ENCODE results near the gene EIF4E1B.

Gene EIF4E1B

GRCh38 chr5:176676361-176676824 is 45.9 kb downstream of the EIF4E1B start:
- DNase-seq (ENCODE audit: low spot score): no peak
- CTCF ChIA-PET: interaction anchor here (0.6 to 1.1 kb wide), 3 partner anchors 16 to 872 kb away, joined by 3 to 4 read pairs (median 3); no protein-coding TSS in a partner anchor
- TF ChIP-seq, protein P1, sequence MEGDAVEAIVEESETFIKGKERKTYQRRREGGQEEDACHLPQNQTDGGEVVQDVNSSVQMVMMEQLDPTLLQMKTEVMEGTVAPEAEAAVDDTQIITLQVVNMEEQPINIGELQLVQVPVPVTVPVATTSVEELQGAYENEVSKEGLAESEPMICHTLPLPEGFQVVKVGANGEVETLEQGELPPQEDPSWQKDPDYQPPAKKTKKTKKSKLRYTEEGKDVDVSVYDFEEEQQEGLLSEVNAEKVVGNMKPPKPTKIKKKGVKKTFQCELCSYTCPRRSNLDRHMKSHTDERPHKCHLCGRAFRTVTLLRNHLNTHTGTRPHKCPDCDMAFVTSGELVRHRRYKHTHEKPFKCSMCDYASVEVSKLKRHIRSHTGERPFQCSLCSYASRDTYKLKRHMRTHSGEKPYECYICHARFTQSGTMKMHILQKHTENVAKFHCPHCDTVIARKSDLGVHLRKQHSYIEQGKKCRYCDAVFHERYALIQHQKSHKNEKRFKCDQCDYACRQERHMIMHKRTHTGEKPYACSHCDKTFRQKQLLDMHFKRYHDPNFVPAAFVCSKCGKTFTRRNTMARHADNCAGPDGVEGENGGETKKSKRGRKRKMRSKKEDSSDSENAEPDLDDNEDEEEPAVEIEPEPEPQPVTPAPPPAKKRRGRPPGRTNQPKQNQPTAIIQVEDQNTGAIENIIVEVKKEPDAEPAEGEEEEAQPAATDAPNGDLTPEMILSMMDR (conservative IDR thresholded peaks at IDR 0.05; ENCODE audit: low read depth): no peak
- no peak overlapping the region for H3K27ac ChIP-seq
- POLR2A ChIA-PET (ENCODE audit: low non-redundant PET): no interaction called here

GRCh38 chr5:176677209-176677939 is 46.9 kb downstream of the EIF4E1B start:
- TF ChIP-seq, protein P1 (conservative IDR thresholded peaks at IDR 0.05; ENCODE audit: low read depth): no peak
- POLR2A ChIA-PET (ENCODE audit: low non-redundant PET): interaction anchor here (0.5 kb wide), 1 partner anchor 296 kb away, joined by 3 read pairs; no protein-coding TSS in a partner anchor
- DNase-seq (ENCODE audit: low spot score): no peak
- no peak overlapping the region for H3K27ac ChIP-seq
- CTCF ChIA-PET: interaction anchor here (0.7 to 1.1 kb wide), 2 partner anchors 17 to 308 kb away, joined by 3 to 4 read pairs; no protein-coding TSS in a partner anchor

GRCh38 chr5:176678584-176678983 is 48.1 kb downstream of the EIF4E1B start:
- TF ChIP-seq, protein P1 (conservative IDR thresholded peaks at IDR 0.05; ENCODE audit: low read depth): no peak
- CTCF ChIA-PET: interaction anchor here (1.2 kb wide), 1 partner anchor 18 kb away, joined by 4 read pairs; no protein-coding TSS in a partner anchor

DNA sequence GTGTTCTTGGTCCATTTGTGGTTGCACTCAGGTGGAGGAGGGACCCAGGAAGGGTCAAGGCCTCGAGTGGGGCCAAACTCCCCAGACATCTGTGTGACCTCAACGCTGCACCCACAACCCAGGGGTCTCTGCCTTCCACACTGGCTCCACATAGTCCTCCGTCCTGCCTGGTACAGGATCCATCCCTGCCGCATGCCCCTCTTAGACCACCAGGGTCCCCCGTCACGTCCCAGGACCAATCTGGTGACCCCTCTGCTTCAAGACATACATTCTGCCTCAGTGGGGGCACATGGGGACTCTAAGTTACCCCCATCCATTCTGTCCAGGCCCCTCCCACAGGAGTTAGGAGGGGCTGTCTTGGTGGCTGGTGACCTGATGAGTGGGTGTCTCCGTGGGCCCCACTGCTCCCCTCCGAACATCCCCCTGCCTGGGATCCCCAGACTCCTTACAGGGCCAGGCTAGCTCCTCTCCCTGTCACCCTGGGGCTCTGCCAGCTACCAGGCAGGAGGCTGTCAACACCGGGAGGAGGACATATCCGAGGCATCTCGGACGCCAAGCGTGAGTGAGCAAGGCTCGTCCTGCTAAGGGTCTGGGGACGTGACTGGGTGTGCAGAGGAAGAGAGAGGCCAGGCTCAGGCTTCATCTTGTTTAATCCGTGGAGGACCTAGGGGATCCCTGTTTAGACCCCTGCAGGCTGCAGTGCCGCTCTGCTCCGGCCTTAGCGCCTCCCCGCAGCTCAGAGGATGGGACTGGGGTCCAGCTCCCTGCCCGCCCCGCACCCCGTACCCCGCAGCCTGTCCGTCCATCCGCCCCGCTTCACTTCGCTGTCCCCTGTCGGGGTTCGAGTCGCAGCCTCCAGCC is 49.1 kb downstream of the EIF4E1B start:
- ChIA-PET POLR2A (ENCODE audit: low non-redundant PET) (no interaction called here), CTCF (interaction anchor here (1.2 kb wide), 1 partner anchor 19 kb away, joined by 4 read pairs; no protein-coding TSS in a partner anchor)
- H3K27ac ChIP-seq: no peak overlapping the region
- TF ChIP-seq, protein P1 (conservative IDR thresholded peaks at IDR 0.05; ENCODE audit: low read depth): no peak
- no peak for DNase-seq (ENCODE audit: low spot score)

More at GRCh38 chr5:176678584-176678983, 48.1 kb downstream of the EIF4E1B start:
- POLR2A ChIA-PET (ENCODE audit: low non-redundant PET): no interaction called here
- DNase-seq (ENCODE audit: low spot score): no peak
- no peak overlapping the region for H3K27ac ChIP-seq

DNA sequence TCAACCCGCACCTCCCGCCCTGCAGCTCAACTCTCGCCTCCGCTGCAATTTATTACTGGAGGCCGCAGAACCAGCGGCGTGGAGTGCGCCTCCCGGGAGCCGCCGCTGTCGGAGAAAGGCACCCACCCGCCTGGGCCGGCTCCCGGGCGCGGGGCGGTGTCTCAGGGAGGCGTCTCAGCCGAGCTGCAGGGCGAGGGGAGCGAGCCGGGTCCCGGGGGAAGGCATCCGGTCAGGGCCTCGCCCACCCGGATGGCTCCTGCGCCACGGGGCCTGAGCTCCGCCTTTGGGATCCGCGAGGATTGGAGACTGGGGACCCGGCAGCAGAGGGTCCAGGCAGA is 49.7 kb downstream of the EIF4E1B start:
- POLR2A ChIA-PET (ENCODE audit: low non-redundant PET): no interaction called here
- TF ChIP-seq, protein P1 (conservative IDR thresholded peaks at IDR 0.05; ENCODE audit: low read depth): no peak
- CTCF ChIA-PET: no interaction called here
- no peak overlapping the region for H3K27ac ChIP-seq
- no peak for DNase-seq (ENCODE audit: low spot score)

DNA sequence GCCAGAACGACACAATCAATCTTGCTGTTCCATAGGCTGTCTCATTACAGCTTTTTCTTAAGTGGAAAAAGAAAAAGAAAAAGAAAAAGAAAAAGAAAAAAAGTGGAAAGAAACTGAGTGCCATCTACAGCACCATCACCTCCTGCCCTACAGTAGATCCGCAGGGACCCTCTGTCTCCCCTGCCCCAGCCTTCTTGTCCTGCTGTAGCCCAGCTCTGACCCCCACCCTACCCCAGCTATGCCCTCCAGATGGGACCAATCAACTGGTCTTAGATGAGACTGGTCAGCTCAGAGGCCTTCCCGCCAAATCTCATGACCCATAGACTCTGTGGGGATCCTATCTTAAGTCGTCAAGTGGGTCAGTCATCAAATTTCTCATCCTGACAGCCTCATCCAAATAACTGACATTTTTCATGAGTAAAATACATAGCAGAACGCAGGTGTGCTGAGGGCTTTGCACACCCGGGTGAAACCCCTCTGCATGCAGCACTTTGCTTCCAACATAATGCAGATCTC is 51.6 kb downstream of the EIF4E1B start:
- POLR2A ChIA-PET (ENCODE audit: low non-redundant PET): no interaction called here
- no peak overlapping the region for H3K27ac ChIP-seq
- no peak for DNase-seq (ENCODE audit: low spot score)
- TF ChIP-seq, protein P1 (conservative IDR thresholded peaks at IDR 0.05; ENCODE audit: low read depth): no peak
- CTCF ChIA-PET: interaction anchor here (0.6 to 1.9 kb wide), 5 partner anchors 12 to 447 kb away, joined by 3 to 6 read pairs (median 3); no protein-coding TSS in a partner anchor
